HEK293T (cell line): Measurements from ENCODE around the gene RNF130.

ENCODE experiments used
- ARNT ChIP-seq: fragments of 450-650 bp; IDR thresholded peaks from 2 replicates; pipeline ENCODE4 v1.6.1; 2017; ENCODE audit warnings: mild to moderate bottlenecking
- BHLHE40 ChIP-seq: fragments of 450-650 bp; IDR thresholded peaks from 2 replicates; pipeline ENCODE4 v1.6.1; 2016; ENCODE audit warnings: mild to moderate bottlenecking, moderate library complexity, borderline replicate concordance
- ELF4 ChIP-seq: fragments of 450-650 bp; IDR thresholded peaks from 2 replicates; pipeline ENCODE4 v1.6.1; 2017; ENCODE audit warnings: antibody characterized with exemption
- FOXA1 ChIP-seq: fragments of 450-650 bp; IDR thresholded peaks from 2 replicates; pipeline ENCODE4 v1.6.1; 2016; ENCODE audit warnings: mild to moderate bottlenecking
- FOXK2 ChIP-seq: fragments of 450-650 bp; IDR thresholded peaks from 2 replicates; pipeline ENCODE4 v1.6.1; 2016; ENCODE audit warnings: mild to moderate bottlenecking
- FOXM1 ChIP-seq: fragments of 450-650 bp; IDR thresholded peaks from 2 replicates; pipeline ENCODE4 v1.6.1; 2017; ENCODE audit warnings: mild to moderate bottlenecking, borderline replicate concordance
- HDGF ChIP-seq: fragments of 450-650 bp; IDR thresholded peaks from 2 replicates; pipeline ENCODE4 v1.6.1; 2017; ENCODE audit warnings: antibody characterized with exemption, borderline replicate concordance
- LEF1 ChIP-seq: fragments of 450-650 bp; IDR thresholded peaks from 2 replicates; pipeline ENCODE4 v1.6.1; 2017; ENCODE audit warnings: mild to moderate bottlenecking, borderline replicate concordance
- NFRKB ChIP-seq: fragments of 450-650 bp; IDR thresholded peaks from 2 replicates; pipeline ENCODE4 v1.6.1; 2016; ENCODE audit warnings: mild to moderate bottlenecking, moderate library complexity
- SP1 ChIP-seq: fragments of 450-650 bp; IDR thresholded peaks from 2 replicates; pipeline ENCODE4 v1.6.1; 2017
- SUZ12 ChIP-seq: fragments of 450-650 bp; IDR thresholded peaks from 2 replicates; pipeline ENCODE4 v1.6.1; 2016; ENCODE audit warnings: mild to moderate bottlenecking
- TARDBP ChIP-seq: fragments of 450-650 bp; IDR thresholded peaks from 2 replicates; pipeline ENCODE4 v1.6.1; 2016
- ZNF384 ChIP-seq: fragments of 450-650 bp; IDR thresholded peaks from 2 replicates; pipeline ENCODE4 v1.6.1; 2016
- TF ChIP-seq, protein P1 (sequence below): fragments of 450-650 bp; IDR thresholded peaks from 2 replicates; pipeline ENCODE4 v1.6.1; 2016

DNA sequence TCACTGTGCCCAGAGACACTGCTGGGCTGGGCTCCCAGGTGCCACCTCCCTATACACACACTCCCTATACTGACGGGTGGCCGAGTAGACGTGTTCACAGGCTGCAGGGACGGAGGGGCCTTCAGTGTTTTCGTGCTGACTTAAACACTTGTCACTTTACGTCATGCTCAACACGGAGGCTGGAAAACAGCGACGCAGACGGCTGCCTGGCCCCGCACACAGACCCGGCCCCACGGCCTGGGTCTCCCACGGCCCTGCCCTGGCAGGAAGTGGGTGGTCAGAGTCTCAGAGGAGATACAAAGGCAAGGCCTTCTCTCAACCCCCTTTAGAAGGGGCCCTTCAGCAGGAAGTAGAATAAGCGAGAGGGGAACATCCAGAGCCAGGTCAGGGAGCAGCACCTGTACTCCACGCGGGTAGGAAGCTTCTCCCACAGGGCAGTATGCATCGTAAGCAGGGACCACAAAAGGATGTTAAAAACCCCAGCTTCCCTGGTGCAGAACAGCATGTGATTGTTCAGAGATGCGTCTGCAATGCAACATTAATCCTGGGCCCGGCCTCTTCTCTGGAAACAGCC, 152.0 kb downstream of the RNF130 start:
- TF ChIP-seq NFRKB (no peak), ZNF384 (no peak), FOXA1 (no peak), ARNT (no peak), HDGF (no peak), ELF4 (no peak), TARDBP (no peak), SUZ12 (no peak), FOXM1 (no peak), SP1 (no peak), BHLHE40 (no peak), FOXK2 (no peak), LEF1 (no peak)
- TF ChIP-seq, protein P1, sequence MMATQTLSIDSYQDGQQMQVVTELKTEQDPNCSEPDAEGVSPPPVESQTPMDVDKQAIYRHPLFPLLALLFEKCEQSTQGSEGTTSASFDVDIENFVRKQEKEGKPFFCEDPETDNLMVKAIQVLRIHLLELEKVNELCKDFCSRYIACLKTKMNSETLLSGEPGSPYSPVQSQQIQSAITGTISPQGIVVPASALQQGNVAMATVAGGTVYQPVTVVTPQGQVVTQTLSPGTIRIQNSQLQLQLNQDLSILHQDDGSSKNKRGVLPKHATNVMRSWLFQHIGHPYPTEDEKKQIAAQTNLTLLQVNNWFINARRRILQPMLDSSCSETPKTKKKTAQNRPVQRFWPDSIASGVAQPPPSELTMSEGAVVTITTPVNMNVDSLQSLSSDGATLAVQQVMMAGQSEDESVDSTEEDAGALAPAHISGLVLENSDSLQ, result no peak
